Fibroblast of lung (primary cell): ENCODE results near the gene MGAT4A. TPM values are rescaled to one million over a fixed set of nuclear protein-coding genes. Genes with fewer than 3 reads are reported as not detected.

Source experiments
- DNase-seq, 2 donors: peaks; one replicate each; pipeline versions ENCODE4 v3.0.0 to v3.0.0-alpha.2; 2010; ENCODE audit warnings: low read depth in 2 of 2
- H2AFZ ChIP-seq: 2 replicates; pipeline ENCODE4 v1.5.1; 2012; ENCODE audit warnings: low read length, control low read depth, inconsistent platforms
- H3K27ac ChIP-seq: 2 replicates; pipeline ENCODE4 v1.5.1; 2011; ENCODE audit warnings: low read length, control low read depth; ENCODE audit not compliant: insufficient read depth
- H3K27me3 ChIP-seq: 2 replicates; pipeline ENCODE4 v1.5.1; 2011; ENCODE audit warnings: mild to moderate bottlenecking, low read length; ENCODE audit not compliant: control insufficient read depth, insufficient read depth
- H3K36me3 ChIP-seq: 2 replicates; pipeline ENCODE4 v1.5.1; 2011; ENCODE audit warnings: low read length; ENCODE audit not compliant: control insufficient read depth, insufficient read depth
- H3K4me1 ChIP-seq: 2 replicates; pipeline ENCODE4 v1.5.1; 2011; ENCODE audit warnings: low read length; ENCODE audit not compliant: control insufficient read depth, insufficient read depth; ENCODE audit errors: extremely low read depth
- H3K4me2 ChIP-seq: 2 replicates; pipeline ENCODE4 v1.5.1; 2011; ENCODE audit warnings: low read length, control low read depth; ENCODE audit not compliant: insufficient read depth; ENCODE audit errors: extremely low read depth
- H3K4me3 ChIP-seq, 4 experiments: fragments of 200-600 bp in 1 of 4; sonication (generic) in 1 of 4; replicated peaks in 1 of 4; 2 replicates each; pipeline ENCODE4 v1.5.1; 2011 to 2016; ENCODE audit warnings: low read length in 4 of 4, low read depth in 3 of 4, mild to moderate bottlenecking in 3 of 4, control low read depth in 2 of 4, inconsistent platforms in 1 of 4, mixed read lengths in 1 of 4; ENCODE audit not compliant: insufficient read depth in 1 of 4; ENCODE audit errors: control extremely low read depth in 1 of 4
- H3K79me2 ChIP-seq: 2 replicates; pipeline ENCODE4 v1.5.1; 2012; ENCODE audit warnings: mild to moderate bottlenecking, low read length, inconsistent platforms; ENCODE audit not compliant: control insufficient read depth, insufficient read depth
- H3K9ac ChIP-seq: 2 replicates; pipeline ENCODE4 v1.5.1; 2011; ENCODE audit warnings: mild to moderate bottlenecking, low read length, control low read depth; ENCODE audit not compliant: insufficient read depth
- H3K9me3 ChIP-seq: 2 replicates; pipeline ENCODE4 v1.5.1; 2012; ENCODE audit warnings: low read depth, low read length; ENCODE audit not compliant: control insufficient read depth, insufficient read depth
- H4K20me1 ChIP-seq: 2 replicates; pipeline ENCODE4 v1.5.1; 2011; ENCODE audit warnings: low read length; ENCODE audit not compliant: control insufficient read depth, insufficient read depth; ENCODE audit errors: extremely low read depth
- EZH2 ChIP-seq: IDR thresholded peaks from 2 replicates; pipeline ENCODE4 v1.5.1; 2012; ENCODE audit warnings: low read length, control low read depth, mild to moderate bottlenecking; ENCODE audit errors: missing control alignments
- polyA plus RNA-seq, 2 donors: library from polyadenylated mRNA; depleted of rRNA in 1 of 2; stranded (reverse) in 1 of 2; unstranded in 1 of 2; fragments of >200 nt; gene quantifications; 2 replicates each; pipeline ENCODE4 v1.2.1, GENCODE V29; 2011 to 2012; ENCODE audit warnings: missing spikeins in 1 of 2
- total RNA-seq: library from RNA; depleted of rRNA; stranded (reverse); fragments of >200 nt; gene quantifications from 2 replicates; pipeline ENCODE4 v1.2.1, GENCODE V29; 2014
- TF ChIP-seq, protein P1 (sequence below), 2 donors: IDR thresholded peaks in 1 of 2; conservative IDR thresholded peaks in 1 of 2; 1 replicate in 1 of 2; 2 replicates in 1 of 2; pipeline ENCODE4 v1.5.1; 2011 to 2012; ENCODE audit warnings: low read length in 2 of 2, control low read depth in 1 of 2, inconsistent platforms in 1 of 2, low read depth in 1 of 2, mild to moderate bottlenecking in 1 of 2

MGAT4A gene
- total and polyA plus RNA-seq, 2 donors (not counting 1 experiment from before 2014, with no cell fraction given) = 0.10 to 0.17 TPM

DNA sequence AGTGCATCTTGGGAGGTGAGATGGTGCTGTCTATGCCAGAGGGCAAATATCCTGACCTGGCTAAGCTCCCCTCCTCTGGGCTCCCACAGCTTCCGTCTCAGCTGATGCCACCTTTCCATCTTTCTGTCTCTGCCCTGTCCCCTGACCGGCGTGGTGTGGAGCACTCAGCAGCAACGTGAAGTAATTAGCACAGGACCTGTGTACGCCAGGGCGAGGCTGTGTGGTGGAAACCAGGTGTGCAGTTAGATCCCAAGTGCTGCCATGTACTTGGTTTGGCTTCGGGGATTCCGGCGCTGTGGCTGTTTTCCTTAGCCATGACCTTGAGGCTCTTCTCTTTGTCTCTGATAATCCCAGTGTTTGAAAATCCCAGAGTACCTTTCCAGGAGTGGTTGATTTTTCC is 159.1 kb downstream of the MGAT4A start:
- Histone ChIP-seq H3K36me3 (peaks cover 5% of the 10 kb centered on the region), H3K27me3 (no peaks in the 10 kb centered on the region), H3K27ac (no peak overlapping the region), H3K9ac (no peak overlapping the region), H3K4me3 (no peak overlapping the region), H3K9me3 (no peaks in the 10 kb centered on the region), H3K4me1 (no peaks in the 10 kb centered on the region), H3K79me2 (no peaks in the 10 kb centered on the region), H2AFZ (no peak overlapping the region), H4K20me1 (no peaks in the 10 kb centered on the region), H3K4me2 (no peak overlapping the region)
- no peak for DNase-seq
- no peak for TF ChIP-seq EZH2
- TF ChIP-seq, protein P1, sequence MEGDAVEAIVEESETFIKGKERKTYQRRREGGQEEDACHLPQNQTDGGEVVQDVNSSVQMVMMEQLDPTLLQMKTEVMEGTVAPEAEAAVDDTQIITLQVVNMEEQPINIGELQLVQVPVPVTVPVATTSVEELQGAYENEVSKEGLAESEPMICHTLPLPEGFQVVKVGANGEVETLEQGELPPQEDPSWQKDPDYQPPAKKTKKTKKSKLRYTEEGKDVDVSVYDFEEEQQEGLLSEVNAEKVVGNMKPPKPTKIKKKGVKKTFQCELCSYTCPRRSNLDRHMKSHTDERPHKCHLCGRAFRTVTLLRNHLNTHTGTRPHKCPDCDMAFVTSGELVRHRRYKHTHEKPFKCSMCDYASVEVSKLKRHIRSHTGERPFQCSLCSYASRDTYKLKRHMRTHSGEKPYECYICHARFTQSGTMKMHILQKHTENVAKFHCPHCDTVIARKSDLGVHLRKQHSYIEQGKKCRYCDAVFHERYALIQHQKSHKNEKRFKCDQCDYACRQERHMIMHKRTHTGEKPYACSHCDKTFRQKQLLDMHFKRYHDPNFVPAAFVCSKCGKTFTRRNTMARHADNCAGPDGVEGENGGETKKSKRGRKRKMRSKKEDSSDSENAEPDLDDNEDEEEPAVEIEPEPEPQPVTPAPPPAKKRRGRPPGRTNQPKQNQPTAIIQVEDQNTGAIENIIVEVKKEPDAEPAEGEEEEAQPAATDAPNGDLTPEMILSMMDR (conservative IDR thresholded peaks at IDR 0.05 in 1 of 2, IDR thresholded peaks at IDR 0.05 in 1 of 2; ENCODE audit: low read depth in 1 of 2, low read length in 2 of 2) = no peak

GRCh38 chr2:98571121-98571701 is 159.7 kb downstream of the MGAT4A start:
- H4K20me1 ChIP-seq = no peaks in the 10 kb centered on the region
- no peaks in the 10 kb centered on the region for H3K79me2 ChIP-seq
- H3K9ac ChIP-seq = no peak overlapping the region
- H3K27me3 ChIP-seq = no peaks in the 10 kb centered on the region
- no peaks in the 10 kb centered on the region for H3K9me3 ChIP-seq
- no peak for DNase-seq
- H2AFZ ChIP-seq = no peak overlapping the region
- H3K4me1 ChIP-seq = no peaks in the 10 kb centered on the region
- H3K27ac ChIP-seq = no peak overlapping the region
- peaks cover 5% of the 10 kb centered on the region for H3K36me3 ChIP-seq
- no peak overlapping the region for H3K4me3 ChIP-seq
- no peak overlapping the region for H3K4me2 ChIP-seq
- no peak for TF ChIP-seq EZH2
- TF ChIP-seq, protein P1 (conservative IDR thresholded peaks at IDR 0.05 in 1 of 2, IDR thresholded peaks at IDR 0.05 in 1 of 2; ENCODE audit: low read depth in 1 of 2, low read length in 2 of 2) = no peak

DNA sequence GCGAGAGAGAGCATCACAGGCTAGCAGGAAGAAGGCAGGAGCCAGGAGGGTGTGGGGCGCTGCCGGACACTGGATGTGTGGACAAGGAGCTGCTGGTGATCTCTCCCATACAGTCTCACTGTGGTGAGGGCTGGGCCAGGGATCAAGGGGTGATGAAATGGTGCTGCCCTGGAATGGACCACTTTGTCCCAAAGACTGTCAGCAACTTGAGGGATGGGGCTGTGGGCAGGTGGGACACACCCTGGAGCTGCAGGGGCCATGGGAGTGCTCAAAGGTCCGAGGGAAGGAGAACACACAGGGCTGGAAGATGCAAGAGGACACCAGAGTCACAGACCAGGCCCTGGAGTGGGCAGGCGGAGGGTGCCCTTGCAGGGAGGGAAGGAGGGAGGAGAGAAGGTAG is 160.6 kb downstream of the MGAT4A start:
- H2AFZ ChIP-seq = no peak overlapping the region
- no peak overlapping the region for H3K4me2 ChIP-seq
- H3K36me3 ChIP-seq = peaks cover 5% of the 10 kb centered on the region
- no peak for DNase-seq
- no peaks in the 10 kb centered on the region for H3K79me2 ChIP-seq
- H4K20me1 ChIP-seq = no peaks in the 10 kb centered on the region
- no peak overlapping the region for H3K27ac ChIP-seq
- no peak overlapping the region for H3K9ac ChIP-seq
- TF ChIP-seq, protein P1 (conservative IDR thresholded peaks at IDR 0.05 in 1 of 2, IDR thresholded peaks at IDR 0.05 in 1 of 2; ENCODE audit: low read depth in 1 of 2, low read length in 2 of 2) = no peak
- H3K4me1 ChIP-seq = no peaks in the 10 kb centered on the region
- no peak overlapping the region for H3K4me3 ChIP-seq
- H3K9me3 ChIP-seq = no peaks in the 10 kb centered on the region
- H3K27me3 ChIP-seq = no peaks in the 10 kb centered on the region
